LNCaP clone FGC (cell line): ENCODE results near the gene LDHAL6A.

Source experiments
- DNase-seq: peaks from one replicate; pipeline ENCODE4 v3.0.0-alpha.2; 2011; ENCODE audit warnings: low read depth
- H3K4me3 ChIP-seq: 2 replicates; pipeline ENCODE4 v1.5.1; 2011; ENCODE audit warnings: mild to moderate bottlenecking, low read depth, low read length, control low read depth
- CTCF ChIP-seq: IDR thresholded peaks from 2 replicates; pipeline ENCODE4 v1.5.1; 2012; ENCODE audit warnings: mild to moderate bottlenecking; ENCODE audit not compliant: control insufficient read depth, insufficient read depth; ENCODE audit errors: extremely low read depth

The LDHAL6A gene

GRCh38 chr11:18485913-18486528 is 30.4 kb downstream of the LDHAL6A start:
- no peak overlapping the region for H3K4me3 ChIP-seq
- TF ChIP-seq CTCF = no peak
- no peak for DNase-seq

- no peak overlapping the region for H3K4me3 ChIP-seq
- no peak for TF ChIP-seq CTCF
- DNase-seq = no peak
Measured at GRCh38 chr11:18490319-18490718, 34.7 kb downstream of the LDHAL6A start.

- TF ChIP-seq CTCF = no peak
- H3K4me3 ChIP-seq = no peak overlapping the region
- DNase-seq = no peak
Measured at GRCh38 chr11:18490736-18491485, 35.3 kb downstream of the LDHAL6A start.

- no peak overlapping the region for H3K4me3 ChIP-seq
- no peak for DNase-seq
- no peak for TF ChIP-seq CTCF
Measured at GRCh38 chr11:18491924-18492323, 36.3 kb downstream of the LDHAL6A start.

GRCh38 chr11:18492888-18493287 is 37.2 kb downstream of the LDHAL6A start:
- DNase-seq = no peak
- TF ChIP-seq CTCF = no peak
- H3K4me3 ChIP-seq = no peak overlapping the region

DNA sequence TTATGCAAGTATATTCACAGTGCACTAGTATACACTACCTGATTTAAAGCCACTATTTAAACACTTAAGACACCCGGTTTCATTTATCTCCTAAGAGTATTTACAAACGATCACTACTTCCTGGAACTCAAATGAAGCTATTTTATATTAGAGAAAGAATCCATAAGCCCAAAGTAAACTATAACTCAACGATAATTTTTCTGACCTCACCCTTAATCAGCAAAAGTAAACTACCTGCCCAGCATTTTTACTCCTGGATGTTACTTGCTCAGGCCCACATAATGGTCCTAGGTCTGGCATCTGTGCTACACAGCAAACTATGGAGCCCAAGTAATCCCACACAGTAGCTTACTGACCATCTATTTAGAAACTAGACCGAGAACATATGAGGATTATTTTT is 37.7 kb downstream of the LDHAL6A start:
- no peak overlapping the region for H3K4me3 ChIP-seq
- TF ChIP-seq CTCF = no peak
- no peak for DNase-seq
